ENCODE results near the gene SMARCD2. TPM values are rescaled to one million over a fixed set of nuclear protein-coding genes. Genes with fewer than 3 reads are reported as not detected.
A peak's percentile ranks its signal among the peaks of the same experiment; 100 is the strongest.
"Not testable (repeated sequence)": the region's sequence is repeated elsewhere in the genome, so short reads cannot be mapped to it uniquely, and the experiment has no call there.

Gene SMARCD2
- total and polyA plus RNA-seq, 2 of the 13 experiments (the other 11 are each of a cell fraction or from before 2014, with no cell fraction given), result 122 to 150 TPM

DNA sequence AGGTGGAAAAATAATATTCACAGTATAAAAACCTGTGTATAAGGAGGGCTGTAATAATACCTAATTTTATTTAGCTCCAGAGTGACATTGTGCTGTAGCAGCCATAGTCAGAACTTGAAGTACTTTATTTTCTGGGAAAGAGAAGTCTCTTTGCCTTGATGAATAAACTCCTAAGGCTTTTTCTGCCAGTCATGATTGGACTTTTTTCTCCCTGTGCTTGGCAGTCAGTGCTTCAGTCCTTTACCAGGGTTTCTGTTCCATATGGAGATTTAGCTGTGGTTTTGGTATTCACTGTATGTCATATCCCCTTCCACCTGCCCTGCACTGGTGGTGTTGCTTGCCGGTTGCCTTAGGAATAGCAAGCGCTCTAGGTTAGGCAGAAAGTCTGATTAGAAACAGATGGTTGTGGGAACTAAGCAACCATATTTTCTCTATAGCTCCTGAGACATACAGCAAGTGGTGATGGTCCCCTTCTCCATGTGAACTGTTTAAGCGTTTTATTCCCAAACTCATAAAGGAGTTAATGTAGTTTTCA is 43.8 kb downstream of the SMARCD2 start:
- Histone ChIP-seq H3K36me3 (replicated peaks in 1 of 2; ENCODE audit: control insufficient read depth in 1 of 2, insufficient read depth in 2 of 2, low read length in 2 of 2) (peaks cover 48 to 97% of the 10 kb centered on the region in 2 experiments), H3K4me3 (replicated peaks in 1 of 3; ENCODE audit: insufficient read depth in 1 of 3, low read depth in 2 of 3, low read length in 3 of 3) (no peak overlapping the region), H3K27me3 (ENCODE audit: control insufficient read depth in 1 of 2, insufficient read depth in 2 of 2, low read length in 2 of 2) (no peaks in the 10 kb centered on the region), H3K9me3 (ENCODE audit: low read length) (no peaks in the 10 kb centered on the region), H3K79me2 (ENCODE audit: insufficient read depth, low read length) (peaks cover 6% of the 10 kb centered on the region), H2AFZ (ENCODE audit: low read length) (no peak overlapping the region), H3K27ac (ENCODE audit: extremely low read length, insufficient read depth, low read length) (no peak overlapping the region), H3K4me1 (ENCODE audit: insufficient read depth, low read length) (no peaks in the 10 kb centered on the region), H3K4me2 (ENCODE audit: low read depth, low read length) (no peak overlapping the region), H3K9ac (ENCODE audit: insufficient read depth, low read depth, low read length) (no peak overlapping the region), H4K20me1 (ENCODE audit: insufficient read depth, low read length) (peaks cover 4% of the 10 kb centered on the region; the same call in 1 of the 2 replicates)
- no TSS peak for BruUV-seq (replicated peaks)
- DNase-seq (ENCODE audit: low spot score) (no peak), FAIRE-seq (no peak), ATAC-seq (peak; percentile 51)
- WGBS (ENCODE audit: low lambda C conversion rate), result 85% methylated on average over 3 of the region's 3 CpGs
- TF ChIP-seq NFE2L2 (IDR thresholded peaks at IDR 0.05; ENCODE audit: low read length), result peak; percentile 56
- TF ChIP-seq ARNT2 (CRISPR knock-in tag; IDR thresholded peaks at IDR 0.05; ENCODE audit: low read depth), result no peak
- peak; percentile 13 for TF ChIP-seq RBM22 (optimal IDR thresholded peaks at IDR 0.05; ENCODE audit: low read length)
- CTCF ChIA-PET (ENCODE audit: low intra/inter-chr PET ratio, low total read pairs), result no interaction called here
- in situ Hi-C loops (cut with HindIII; ENCODE audit: extremely low pct_ligation_motif_present, low pct_unique_long_range_greater_than_20kb), result no loop called here
- POLR2A ChIA-PET, result interaction anchor here (1.2 to 2.2 kb wide), 2 partner anchors 11 to 25 kb away, joined by 3 to 10 read pairs; partner anchors contain the start of genes CCDC47 and DDX42
- intact Hi-C loops (cut with micrococcal nuclease; ENCODE audit: unreplicated experiment), result no loop called here

DNA sequence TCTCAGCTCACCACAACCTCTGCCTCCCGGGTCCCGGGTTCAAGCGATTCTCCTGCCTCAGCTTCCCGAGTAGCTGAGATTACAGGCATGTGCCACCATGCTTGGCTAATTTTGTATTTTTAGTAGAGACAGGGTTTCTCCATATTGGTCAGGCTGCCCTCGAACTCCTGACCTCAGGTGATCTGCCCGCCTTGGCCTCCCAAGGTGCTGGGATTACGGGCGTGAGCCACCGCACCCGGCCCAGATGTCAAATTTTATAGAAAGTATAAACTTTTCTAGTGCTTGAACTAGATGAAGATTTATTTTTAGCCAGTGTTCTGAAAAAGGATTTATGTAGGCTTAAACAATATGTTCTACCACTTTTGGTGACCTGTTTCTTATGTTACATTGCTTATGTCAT is 46.1 kb downstream of the SMARCD2 start:
- 98% methylated on average over 10 of the region's 10 CpGs for WGBS (ENCODE audit: low lambda C conversion rate)
- H3K27ac ChIP-seq (ENCODE audit: extremely low read length, insufficient read depth, low read length); CTCF ChIA-PET (ENCODE audit: low intra/inter-chr PET ratio, low total read pairs); H3K4me2 ChIP-seq (ENCODE audit: low read depth, low read length); DNase-seq (ENCODE audit: low spot score); H2AFZ ChIP-seq (ENCODE audit: low read length); ATAC-seq; H3K27me3 ChIP-seq (ENCODE audit: control insufficient read depth in 1 of 2, insufficient read depth in 2 of 2, low read length in 2 of 2); H3K4me1 ChIP-seq (ENCODE audit: insufficient read depth, low read length); H3K9me3 ChIP-seq (ENCODE audit: low read length); in situ Hi-C loops (cut with HindIII; ENCODE audit: extremely low pct_ligation_motif_present, low pct_unique_long_range_greater_than_20kb); H3K9ac ChIP-seq (ENCODE audit: insufficient read depth, low read depth, low read length); intact Hi-C loops (cut with micrococcal nuclease; ENCODE audit: unreplicated experiment); BruUV-seq (replicated peaks); H3K79me2 ChIP-seq (ENCODE audit: insufficient read depth, low read length); H3K4me3 ChIP-seq (replicated peaks in 1 of 3; ENCODE audit: insufficient read depth in 1 of 3, low read depth in 2 of 3, low read length in 3 of 3); H4K20me1 ChIP-seq (ENCODE audit: insufficient read depth, low read length); FAIRE-seq: not testable (repeated sequence)
- POLR2A ChIA-PET, result interaction anchor here (0.7 kb wide), 1 partner anchor 23 kb away, joined by 3 read pairs; the partner anchor contains the start of gene CCDC47
- H3K36me3 ChIP-seq (replicated peaks in 1 of 2; ENCODE audit: control insufficient read depth in 1 of 2, insufficient read depth in 2 of 2, low read length in 2 of 2), result peaks cover 50 to 97% of the 10 kb centered on the region in 2 experiments
